Lung (tissue), 12 donors: ENCODE data around the gene PCDHB3. TPM values are rescaled to one million over a fixed set of nuclear protein-coding genes. Genes with fewer than 3 reads are reported as not detected.
"Not testable (repeated sequence)": the region's sequence is repeated elsewhere in the genome, so short reads cannot be mapped to it uniquely, and the experiment has no call there.

Source experiments
- ATAC-seq: fragments of 200-7000 bp; cut with Tn5 transposase; one replicate; pipeline ENCODE4 v1.9.1; 2020; ENCODE audit warnings: moderate number of reproducible peaks; ENCODE audit not compliant: insufficient read depth, low FRiP score
- DNase-seq, 3 donors: peaks; one replicate each; pipeline ENCODE4 v3.0.0-alpha.2; 2013 to 2017
- H3K27ac ChIP-seq, 2 donors: one replicate each; pipeline ENCODE4 v1.5.1; 2013; ENCODE audit warnings: mild to moderate bottlenecking in 2 of 2, moderate library complexity in 2 of 2, control low read depth in 1 of 2, inconsistent platforms in 1 of 2, low read depth in 1 of 2, low read length in 1 of 2
- H3K27me3 ChIP-seq, 3 donors: one replicate each; pipeline ENCODE4 v1.5.1; 2013; ENCODE audit warnings: low read length in 2 of 3; ENCODE audit not compliant: control insufficient read depth in 3 of 3, insufficient read depth in 3 of 3
- H3K36me3 ChIP-seq, 4 donors: one replicate each; pipeline ENCODE4 v1.5.1; 2013; ENCODE audit warnings: low read length in 4 of 4, mild to moderate bottlenecking in 1 of 4, moderate library complexity in 1 of 4; ENCODE audit not compliant: control insufficient read depth in 4 of 4, insufficient read depth in 4 of 4
- H3K4me1 ChIP-seq, 5 donors: one replicate each; pipeline ENCODE4 v1.5.1; 2013; ENCODE audit warnings: low read length in 5 of 5, mild to moderate bottlenecking in 2 of 5, moderate library complexity in 1 of 5; ENCODE audit not compliant: control insufficient read depth in 5 of 5, insufficient read depth in 5 of 5
- H3K4me3 ChIP-seq: one replicate; pipeline ENCODE4 v1.5.1; 2013; ENCODE audit warnings: mild to moderate bottlenecking, control low read depth, moderate library complexity
- H3K9ac ChIP-seq, 2 donors: one replicate each; pipeline ENCODE4 v1.5.1; 2013; ENCODE audit warnings: low read length in 2 of 2, control low read depth in 1 of 2; ENCODE audit not compliant: insufficient read depth in 1 of 2
- H3K9me3 ChIP-seq, 4 donors: one replicate each; pipeline ENCODE4 v1.5.1; 2013; ENCODE audit warnings: low read length in 3 of 4, mild to moderate bottlenecking in 1 of 4, moderate library complexity in 1 of 4; ENCODE audit not compliant: control insufficient read depth in 4 of 4, insufficient read depth in 3 of 4
- CTCF ChIP-seq: IDR thresholded peaks from 2 replicates; pipeline ENCODE4 v1.5.1; 2012; ENCODE audit warnings: mild to moderate bottlenecking; ENCODE audit errors: control extremely low read depth, extremely low read depth
- WGBS, 2 donors: extraction: QIAGEN DNeasy Blood & Tissue Kit; methylation state at CpG; one replicate each; pipeline ENCODE4 v1.1.7; 2013; 5-methylcytosine and 5-hydroxymethylcytosine counted together
- polyA plus RNA-seq, 2 donors: library from polyadenylated mRNA; stranded (reverse); fragments of 200-250 nt; gene quantifications; one replicate each; pipeline ENCODE4 v1.2.1, GENCODE V29; 2013
- total RNA-seq, 2 donors: library from RNA; depleted of rRNA in 1 of 2; stranded (reverse); fragments of >200 nt in 1 of 2; gene quantifications; one replicate each; pipeline ENCODE4 v1.2.1, GENCODE V29; 2014 to 2021
- donor health status: control.
- donor health status: control.
- donor health status: Bipolar disorder and iron deficiency.
- donor health status: healthy.
- donor health status: DM: yes; HTN: yes; CAD: no.

PCDHB3 gene
- total and polyA plus RNA-seq, 4 donors = 0.33 to 7.8 (median 1.9) TPM

GRCh38 chr5:141150224-141150992, 50.1 kb downstream of the PCDHB3 start:
- ATAC-seq (no peak), DNase-seq (no peak)
- peaks cover 0 to 2% (median 0%) of the 10 kb centered on the region in 3 donors for H3K27me3 ChIP-seq
- no peaks in the 10 kb centered on the region for H3K36me3 ChIP-seq
- H3K4me3 ChIP-seq = no peak overlapping the region
- no peaks in the 10 kb centered on the region for H3K4me1 ChIP-seq
- whole genome bisulfite sequencing, 2 donors = 33 to 41% methylated on average over 33 of the region's 33 CpGs
- no peak overlapping the region for H3K27ac ChIP-seq
- H3K9ac ChIP-seq = no peak overlapping the region
- TF ChIP-seq CTCF = no peak
- peaks cover 3 to 30% (median 11%) of the 10 kb centered on the region in 4 donors for H3K9me3 ChIP-seq

GRCh38 chr5:141150993-141151325, 50.7 kb downstream of the PCDHB3 start:
- ATAC-seq (no peak), DNase-seq (no peak)
- Histone ChIP-seq H3K9ac (no peak overlapping the region), H3K4me1 (no peaks in the 10 kb centered on the region), H3K27ac (no peak overlapping the region), H3K36me3 (no peaks in the 10 kb centered on the region), H3K4me3 (no peak overlapping the region), H3K27me3 (peaks cover 0 to 2% (median 0%) of the 10 kb centered on the region in 3 donors), H3K9me3 (peaks cover 3 to 32% (median 12%) of the 10 kb centered on the region in 4 donors)
- TF ChIP-seq CTCF = no peak
- WGBS, 2 donors = 35 to 39% methylated on average over 13 of the region's 13 CpGs

GRCh38 chr5:141151632-141152031, 51.4 kb downstream of the PCDHB3 start:
- H3K27ac ChIP-seq, ATAC-seq, H3K36me3 ChIP-seq, H3K27me3 ChIP-seq, H3K9ac ChIP-seq, DNase-seq, H3K4me3 ChIP-seq, H3K4me1 ChIP-seq: not testable (repeated sequence)
- H3K9me3 ChIP-seq = peaks cover 3 to 37% (median 14%) of the 10 kb centered on the region in 4 donors
- 30 to 34% methylated on average over 25 to 39 of the region's 41 CpGs for WGBS, 2 donors

GRCh38 chr5:141152096-141152495, 51.8 kb downstream of the PCDHB3 start:
- 25 to 27% methylated on average over 30 to 36 of the region's 36 CpGs for WGBS, 2 donors
- ATAC-seq, H3K27ac ChIP-seq, H3K27me3 ChIP-seq, H3K9ac ChIP-seq, H3K4me3 ChIP-seq, H3K4me1 ChIP-seq, DNase-seq, H3K36me3 ChIP-seq: not testable (repeated sequence)
- peaks cover 3 to 39% (median 15%) of the 10 kb centered on the region in 4 donors for H3K9me3 ChIP-seq

Other genes with a start within 250 kb of the PCDHB3 start
- 1 to 10 TPM in 1 of 2 donors, under 1 TPM in 1; 0.48 to 1.6 TPM for gene PCDHA10, start 244.6 kb upstream of the PCDHB3 start, total RNA-seq
- under 1 TPM; 0.02 to 0.11 TPM for gene PCDHA10, start 244.6 kb upstream of the PCDHB3 start, polyA plus RNA-seq
- gene PCDHA11, start 231.5 kb upstream of the PCDHB3 start, total RNA-seq = 1 to 10 TPM in 1 of 2 donors, under 1 TPM in 1; 0.74 to 1.6 TPM
- under 1 TPM; 0.08 to 0.31 TPM for gene PCDHA11, start 231.5 kb upstream of the PCDHB3 start, polyA plus RNA-seq
- gene PCDHA12, start 225.2 kb upstream of the PCDHB3 start, total RNA-seq = 1 to 10 TPM in 1 of 2 donors, under 1 TPM in 1; 0.23 to 3.6 TPM
- gene PCDHA12, start 225.2 kb upstream of the PCDHB3 start, polyA plus RNA-seq = under 1 TPM; 0.74 to 0.98 TPM
- gene PCDHA13, start 218.3 kb upstream of the PCDHB3 start, total RNA-seq = 1 to 10 TPM in 1 of 2 donors, under 1 TPM in 1; 0.77 to 2.9 TPM
- gene PCDHA13, start 218.3 kb upstream of the PCDHB3 start, polyA plus RNA-seq = 1 to 10 TPM in 1 of 2 donors, under 1 TPM in 1; 0.15 to 1.0 TPM
- gene PCDHAC1, start 174.2 kb upstream of the PCDHB3 start, total RNA-seq = 10 to 100 TPM in 1 of 2 donors, under 1 TPM in 1; 0.88 to 10.0 TPM
- gene PCDHAC1, start 174.2 kb upstream of the PCDHB3 start, polyA plus RNA-seq = 1 to 10 TPM in 1 of 2 donors, under 1 TPM in 1; 0.41 to 1.0 TPM
- gene PCDHAC2, start 134.0 kb upstream of the PCDHB3 start, total RNA-seq = 10 to 100 TPM in 1 of 2 donors, 1 to 10 TPM in 1; 5.2 to 13.8 TPM
- 1 to 10 TPM; 1.3 to 1.6 TPM for gene PCDHAC2, start 134.0 kb upstream of the PCDHB3 start, polyA plus RNA-seq
- gene PCDHB1, start 49.1 kb upstream of the PCDHB3 start, total RNA-seq = under 1 TPM; 0.11 to 0.28 TPM
- gene PCDHB1, start 49.1 kb upstream of the PCDHB3 start, polyA plus RNA-seq = under 1 TPM; 0.01 to 0.04 TPM
- 1 to 10 TPM; 4.4 to 6.8 TPM for gene PCDHB2, start 5.9 kb upstream of the PCDHB3 start, total RNA-seq
- gene PCDHB2, start 5.9 kb upstream of the PCDHB3 start, polyA plus RNA-seq = 1 to 10 TPM in 1 of 2 donors, under 1 TPM in 1; 0.61 to 1.1 TPM
- 1 to 10 TPM; 3.3 to 3.4 TPM for gene PCDHB4, start 21.3 kb downstream of the PCDHB3 start, total RNA-seq
- gene PCDHB4, start 21.3 kb downstream of the PCDHB3 start, polyA plus RNA-seq = 1 to 10 TPM in 1 of 2 donors, under 1 TPM in 1; 0.73 to 1.4 TPM
- gene PCDHB5, start 34.7 kb downstream of the PCDHB3 start, total RNA-seq = 1 to 10 TPM; 4.8 to 8.1 TPM
- 1 to 10 TPM in 1 of 2 donors, under 1 TPM in 1; 0.65 to 1.8 TPM for gene PCDHB5, start 34.7 kb downstream of the PCDHB3 start, polyA plus RNA-seq
- 1 to 10 TPM; 1.1 to 1.7 TPM for gene PCDHB6, start 49.6 kb downstream of the PCDHB3 start, total RNA-seq
- gene PCDHB6, start 49.6 kb downstream of the PCDHB3 start, polyA plus RNA-seq = under 1 TPM; 0.16 to 0.24 TPM
- 1 to 10 TPM; 2.8 to 4.7 TPM for gene PCDHB7, start 72.2 kb downstream of the PCDHB3 start, total RNA-seq
- under 1 TPM; 0.31 to 0.87 TPM for gene PCDHB7, start 72.2 kb downstream of the PCDHB3 start, polyA plus RNA-seq
- gene PCDHB8, start 77.3 kb downstream of the PCDHB3 start, total RNA-seq = 1 to 10 TPM; 2.1 to 3.5 TPM
- gene PCDHB8, start 77.3 kb downstream of the PCDHB3 start, polyA plus RNA-seq = under 1 TPM; 0.04 to 0.52 TPM
- gene PCDHB16, start 81.9 kb downstream of the PCDHB3 start, total RNA-seq = 1 to 10 TPM; 3.6 to 9.2 TPM
- 1 to 10 TPM in 1 of 2 donors, under 1 TPM in 1; 0.87 to 1.0 TPM for gene PCDHB16, start 81.9 kb downstream of the PCDHB3 start, polyA plus RNA-seq
- gene PCDHB9, start 86.7 kb downstream of the PCDHB3 start, total RNA-seq = 1 to 10 TPM; 1.8 to 3.1 TPM
- gene PCDHB9, start 86.7 kb downstream of the PCDHB3 start, polyA plus RNA-seq = under 1 TPM; 0.37 to 0.38 TPM
- gene PCDHB10, start 91.9 kb downstream of the PCDHB3 start, total RNA-seq = 1 to 10 TPM; 1.9 to 6.3 TPM
- under 1 TPM; 0.53 to 0.63 TPM for gene PCDHB10, start 91.9 kb downstream of the PCDHB3 start, polyA plus RNA-seq
- 1 to 10 TPM; 2.2 to 9.6 TPM for gene PCDHB11, start 99.2 kb downstream of the PCDHB3 start, total RNA-seq
- gene PCDHB11, start 99.2 kb downstream of the PCDHB3 start, polyA plus RNA-seq = under 1 TPM; 0.44 to 0.53 TPM
- gene PCDHB12, start 108.2 kb downstream of the PCDHB3 start, total RNA-seq = 10 to 100 TPM in 1 of 2 donors, 1 to 10 TPM in 1; 2.8 to 10.1 TPM
- gene PCDHB12, start 108.2 kb downstream of the PCDHB3 start, polyA plus RNA-seq = under 1 TPM; 0.47 to 0.71 TPM
- 1 to 10 TPM; 3.3 to 7.7 TPM for gene PCDHB13, start 113.4 kb downstream of the PCDHB3 start, total RNA-seq
- under 1 TPM; 0.58 to 0.59 TPM for gene PCDHB13, start 113.4 kb downstream of the PCDHB3 start, polyA plus RNA-seq
- 10 to 100 TPM in 1 of 2 donors, 1 to 10 TPM in 1; 2.8 to 10.6 TPM for gene PCDHB14, start 122.9 kb downstream of the PCDHB3 start, total RNA-seq
- gene PCDHB14, start 122.9 kb downstream of the PCDHB3 start, polyA plus RNA-seq = 1 to 10 TPM in 1 of 2 donors, under 1 TPM in 1; 0.67 to 1.2 TPM
- 1 to 10 TPM; 3.2 to 8.0 TPM for gene PCDHB15, start 144.9 kb downstream of the PCDHB3 start, total RNA-seq
- gene PCDHB15, start 144.9 kb downstream of the PCDHB3 start, polyA plus RNA-seq = 1 to 10 TPM; 1.4 to 1.8 TPM
- under 1 TPM; 0.17 to 0.83 TPM for gene SLC25A2, start 203.6 kb downstream of the PCDHB3 start, total RNA-seq
- gene SLC25A2, start 203.6 kb downstream of the PCDHB3 start, polyA plus RNA-seq = under 1 TPM; 0.05 to 0.22 TPM
- gene TAF7, start 220.3 kb downstream of the PCDHB3 start, total RNA-seq = 10 to 100 TPM; 51.4 to 97.1 TPM
- 10 to 100 TPM; 29.9 to 76.2 TPM for gene TAF7, start 220.3 kb downstream of the PCDHB3 start, polyA plus RNA-seq
- gene PCDHGA1, start 230.0 kb downstream of the PCDHB3 start, total RNA-seq = under 1 TPM; 0.57 to 0.71 TPM
- gene PCDHGA1, start 230.0 kb downstream of the PCDHB3 start, polyA plus RNA-seq = under 1 TPM; 0.15 to 0.16 TPM
- gene PCDHGA2, start 238.3 kb downstream of the PCDHB3 start, total RNA-seq = 1 to 10 TPM; 5.5 to 7.7 TPM
- 1 to 10 TPM in 1 of 2 donors, under 1 TPM in 1; 0.39 to 1.1 TPM for gene PCDHGA2, start 238.3 kb downstream of the PCDHB3 start, polyA plus RNA-seq
- gene PCDHGA3, start 243.4 kb downstream of the PCDHB3 start, total RNA-seq = 1 to 10 TPM; 2.1 to 5.1 TPM
- under 1 TPM; 0.26 to 0.45 TPM for gene PCDHGA3, start 243.4 kb downstream of the PCDHB3 start, polyA plus RNA-seq
- gene PCDHGB1, start 249.6 kb downstream of the PCDHB3 start, total RNA-seq = 1 to 10 TPM; 2.4 to 8.4 TPM
- under 1 TPM; 0.17 to 0.20 TPM for gene PCDHGB1, start 249.6 kb downstream of the PCDHB3 start, polyA plus RNA-seq